Type B pancreatic cell (in vitro differentiated cells): ENCODE data around the gene HADHA. TPM values are rescaled to one million over a fixed set of nuclear protein-coding genes. Genes with fewer than 3 reads are reported as not detected.

Experiments used
- DNase-seq: peaks from one replicate; pipeline ENCODE4 v3.0.0; 2021; ENCODE audit warnings: mixed read lengths; ENCODE audit not compliant: unreplicated experiment; ENCODE audit errors: extremely low spot score
- H3K27ac Mint-ChIP-seq: 2 replicates; pipeline ENCODE4 v1.8.0; 2021; ENCODE audit warnings: mild to moderate bottlenecking, mixed read lengths
- H3K27me3 Mint-ChIP-seq: 2 replicates; pipeline ENCODE4 v1.8.0; 2021; ENCODE audit warnings: mixed read lengths
- H3K36me3 Mint-ChIP-seq: 2 replicates; pipeline ENCODE4 v1.8.0; 2021; ENCODE audit warnings: mixed read lengths
- H3K4me1 Mint-ChIP-seq: one replicate; pipeline ENCODE4 v1.8.0; 2021; ENCODE audit warnings: mixed read lengths; ENCODE audit not compliant: unreplicated experiment
- H3K4me3 Mint-ChIP-seq: 2 replicates; pipeline ENCODE4 v1.8.0; 2021; ENCODE audit warnings: mild to moderate bottlenecking, mixed read lengths
- H3K9me3 Mint-ChIP-seq: 2 replicates; pipeline ENCODE4 v1.8.0; 2021; ENCODE audit warnings: mixed read lengths
- CTCF ChIP-seq: fragments of 200-600 bp; sonication (generic); conservative IDR thresholded peaks from 2 replicates; pipeline ENCODE4 v1.5.0; 2021; ENCODE audit warnings: antibody characterized with exemption, mild to moderate bottlenecking
- total RNA-seq: library from RNA; stranded (reverse); gene quantifications from 2 replicates; pipeline ENCODE4 v1.2.1, GENCODE V29; 2021; ENCODE audit warnings: low replicate concordance

Gene HADHA
- total RNA-seq, 1 donor from 2014 or later: 137 TPM

- no peak for TF ChIP-seq CTCF
- H3K27ac Mint-ChIP-seq: no peak overlapping the region
Measured at GRCh38 chr2:26165403-26165802, 79.0 kb downstream of the HADHA start.

GRCh38 chr2:26164641-26165211, 79.7 kb downstream of the HADHA start:
- Mint-ChIP-seq H3K4me1 (peaks cover 5% of the 10 kb centered on the region), H3K9me3 (no peaks in the 10 kb centered on the region), H3K27ac (no peak overlapping the region), H3K4me3 (no peak overlapping the region), H3K27me3 (peaks cover 8% of the 10 kb centered on the region), H3K36me3 (no peaks in the 10 kb centered on the region)
- no peak for TF ChIP-seq CTCF
- DNase-seq: no peak

More at GRCh38 chr2:26165403-26165802, 79.0 kb downstream of the HADHA start:
- H3K4me3 Mint-ChIP-seq: no peak overlapping the region
- peaks cover 8% of the 10 kb centered on the region for H3K27me3 Mint-ChIP-seq
- no peaks in the 10 kb centered on the region for H3K36me3 Mint-ChIP-seq
- peaks cover 6% of the 10 kb centered on the region for H3K4me1 Mint-ChIP-seq
- no peaks in the 10 kb centered on the region for H3K9me3 Mint-ChIP-seq
- DNase-seq: no peak

GRCh38 chr2:26164231-26164630, 80.2 kb downstream of the HADHA start:
- H3K4me1 Mint-ChIP-seq: peaks cover under 1% of the 10 kb centered on the region
- no peak for DNase-seq
- TF ChIP-seq CTCF: no peak
- no peaks in the 10 kb centered on the region for H3K9me3 Mint-ChIP-seq
- no peak overlapping the region for H3K4me3 Mint-ChIP-seq
- no peak overlapping the region for H3K27ac Mint-ChIP-seq
- H3K36me3 Mint-ChIP-seq: no peaks in the 10 kb centered on the region
- peaks cover 3% of the 10 kb centered on the region for H3K27me3 Mint-ChIP-seq

- H3K4me3 Mint-ChIP-seq: no peak overlapping the region
- no peak for DNase-seq
Measured at GRCh38 chr2:26162963-26163362, 81.5 kb downstream of the HADHA start.

GRCh38 chr2:26161926-26162325, 82.5 kb downstream of the HADHA start:
- no peaks in the 10 kb centered on the region for H3K36me3 Mint-ChIP-seq
- H3K4me3 Mint-ChIP-seq: no peak overlapping the region
- no peaks in the 10 kb centered on the region for H3K9me3 Mint-ChIP-seq
- peaks cover 6% of the 10 kb centered on the region for H3K27me3 Mint-ChIP-seq
- H3K27ac Mint-ChIP-seq: no peak overlapping the region
- no peak for DNase-seq
- TF ChIP-seq CTCF: no peak
- no peaks in the 10 kb centered on the region for H3K4me1 Mint-ChIP-seq

More at GRCh38 chr2:26162963-26163362, 81.5 kb downstream of the HADHA start:
- no peak overlapping the region for H3K27ac Mint-ChIP-seq
- H3K36me3 Mint-ChIP-seq: no peaks in the 10 kb centered on the region
- no peak for TF ChIP-seq CTCF
- no peaks in the 10 kb centered on the region for H3K4me1 Mint-ChIP-seq
- no peaks in the 10 kb centered on the region for H3K9me3 Mint-ChIP-seq
- peaks cover 3% of the 10 kb centered on the region for H3K27me3 Mint-ChIP-seq

GRCh38 chr2:26157580-26157979, 86.9 kb downstream of the HADHA start:
- Mint-ChIP-seq H3K4me3 (no peak overlapping the region), H3K27me3 (peaks cover 11% of the 10 kb centered on the region), H3K4me1 (no peaks in the 10 kb centered on the region), H3K9me3 (no peaks in the 10 kb centered on the region), H3K36me3 (no peaks in the 10 kb centered on the region), H3K27ac (no peak overlapping the region)
- DNase-seq: no peak
- no peak for TF ChIP-seq CTCF
